Spleen (tissue), 11 donors: ENCODE results near the gene SIGLEC8. TPM values are rescaled to one million over a fixed set of nuclear protein-coding genes. Genes with fewer than 3 reads are reported as not detected.
"Not testable (repeated sequence)": the region's sequence is repeated elsewhere in the genome, so short reads cannot be mapped to it uniquely, and the experiment has no call there.

Experiments used
- DNase-seq: peaks from one replicate; pipeline ENCODE4 v3.0.0-alpha.2; 2020
- H3K27ac ChIP-seq, 8 donors: fragments of 200-600 bp; sonication (generic) in 7 of 8; 1 replicate in 4 of 8; 2 replicates in 4 of 8; pipeline versions ENCODE4 v1.5.0 to v1.8.0; 2016 to 2021; ENCODE audit warnings: inconsistent platforms in 4 of 8, mild to moderate bottlenecking in 4 of 8, moderate library complexity in 1 of 8
- H3K27me3 ChIP-seq, 7 donors: fragments of 200-600 bp; sonication (generic) in 6 of 7; replicated peaks in 1 of 7; 1 replicate in 4 of 7; 2 replicates in 3 of 7; pipeline versions ENCODE4 v1.5.0 to v1.8.0; 2016 to 2021; ENCODE audit warnings: inconsistent platforms in 3 of 7, mild to moderate bottlenecking in 1 of 7
- H3K36me3 ChIP-seq, 6 donors: fragments of 200-600 bp; sonication (generic) in 5 of 6; 1 replicate in 4 of 6; 2 replicates in 2 of 6; pipeline versions ENCODE4 v1.5.0 to v1.8.0; 2016 to 2021; ENCODE audit warnings: inconsistent platforms in 2 of 6
- H3K4me1 ChIP-seq, 6 donors: fragments of 200-600 bp; sonication (generic) in 5 of 6; 1 replicate in 3 of 6; 2 replicates in 3 of 6; pipeline versions ENCODE4 v1.5.0 to v1.8.0; 2016 to 2021; ENCODE audit warnings: inconsistent platforms in 3 of 6
- H3K4me3 ChIP-seq, 8 donors: fragments of 200-600 bp; sonication (generic) in 7 of 8; 1 replicate in 4 of 8; 2 replicates in 4 of 8; pipeline versions ENCODE4 v1.5.0 to v1.8.0; 2016 to 2021; ENCODE audit warnings: inconsistent platforms in 4 of 8, mild to moderate bottlenecking in 4 of 8, moderate library complexity in 2 of 8
- H3K9me3 ChIP-seq, 8 donors: fragments of 200-600 bp; sonication (generic) in 7 of 8; 1 replicate in 4 of 8; 2 replicates in 4 of 8; pipeline versions ENCODE4 v1.5.0 to v1.8.0; 2016 to 2021; ENCODE audit warnings: inconsistent platforms in 4 of 8
- POLR2A ChIP-seq, 3 donors: fragments of 450-650 bp; IDR thresholded peaks; one replicate each; pipeline ENCODE4 v1.5.1; 2017; ENCODE audit warnings: antibody characterized with exemption in 3 of 3, mild to moderate bottlenecking in 1 of 3
- POLR2AphosphoS5 ChIP-seq, 3 donors: sonication (generic); formaldehyde crosslinking; IDR thresholded peaks; one replicate each; pipeline ENCODE4 v1.5.1; 2017; ENCODE audit warnings: antibody characterized with exemption in 3 of 3
- WGBS, 5 donors: extraction: QIAGEN DNeasy Blood & Tissue Kit in 3 of 5; methylation state at CpG; one replicate each; pipeline versions ENCODE4 v1.1.5 to v1.1.7; 2013 to 2018; 5-methylcytosine and 5-hydroxymethylcytosine counted together
- intact Hi-C: fragments of 100-400 bp; cut with DNase I; formaldehyde crosslinking; loops from one replicate; pipeline ENCODE4 v1.15.0; 2023; ENCODE audit warnings: low total_unique reads
- polyA plus RNA-seq, 3 donors: library from polyadenylated mRNA; stranded (reverse); fragments of 200-250 nt; gene quantifications; one replicate each; pipeline ENCODE4 v1.2.1, GENCODE V29; 2013
- total RNA-seq, 7 donors: library from RNA; depleted of rRNA in 3 of 7; stranded (reverse); fragments of >200 nt in 3 of 7; fragmentation: NEBNext Ultra II Directional in 4 of 7; extraction: Animal tissue kit (Norgen Biotek cat#: 25700) in 4 of 7; gene quantifications; one replicate each; pipeline versions ENCODE4 v1.1.0 to v1.2.1, GENCODE V29; 2016 to 2021
- TF ChIP-seq, protein P1 (sequence below), 11 experiments: fragments of 200-600 bp in 7 of 11; fragments of 450-650 bp in 4 of 11; sonication (generic) in 4 of 11; IDR thresholded peaks in 8 of 11; conservative IDR thresholded peaks in 3 of 11; 1 replicate in 7 of 11; 2 replicates in 4 of 11; pipeline versions ENCODE4 v1.4.0 to v1.8.0; 2016 to 2021; ENCODE audit warnings: antibody characterized with exemption in 11 of 11, inconsistent platforms in 4 of 11, mild to moderate bottlenecking in 1 of 11
- donor health status: healthy with polysubstance abuse.
- donor health status: DM: no; HTN: no; CAD: no; lungs with moderate emphysema.
- donor health status: DM: no; HTN: no; CAD: no.
- donor health status: Bipolar disorder and iron deficiency.
- donor health status: healthy.
- donor health status: DM: no; HTN: no; CAD: no.
- donor health status: DM: yes; HTN: yes; CAD: no.

Gene SIGLEC8
- total and polyA plus RNA-seq, 10 donors: 1.1 to 39.3 (median 6.2) TPM

DNA sequence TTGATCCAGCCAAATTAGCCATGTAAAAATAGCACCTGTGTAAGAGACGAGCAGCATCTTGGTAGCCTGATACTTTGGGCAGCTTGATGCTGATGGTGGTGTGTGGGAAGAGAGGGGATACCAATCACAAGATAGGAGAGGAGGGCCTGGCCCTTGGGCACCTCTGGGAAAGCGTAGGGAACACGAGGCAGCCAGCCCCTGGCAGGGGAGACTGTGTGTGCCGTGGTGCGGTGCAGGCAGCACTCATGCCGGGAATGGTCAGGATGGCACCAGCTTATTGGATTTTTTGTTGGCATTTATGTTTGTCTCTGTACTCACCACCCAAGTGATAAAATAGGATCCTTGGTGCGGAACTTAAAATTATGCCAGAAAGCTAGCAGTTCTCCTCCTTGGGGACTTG lies 10.2 kb downstream of the SIGLEC8 start:
- WGBS, 5 donors: 68 to 90% (median 82%) methylated on average over 7 of the region's 7 CpGs

DNA sequence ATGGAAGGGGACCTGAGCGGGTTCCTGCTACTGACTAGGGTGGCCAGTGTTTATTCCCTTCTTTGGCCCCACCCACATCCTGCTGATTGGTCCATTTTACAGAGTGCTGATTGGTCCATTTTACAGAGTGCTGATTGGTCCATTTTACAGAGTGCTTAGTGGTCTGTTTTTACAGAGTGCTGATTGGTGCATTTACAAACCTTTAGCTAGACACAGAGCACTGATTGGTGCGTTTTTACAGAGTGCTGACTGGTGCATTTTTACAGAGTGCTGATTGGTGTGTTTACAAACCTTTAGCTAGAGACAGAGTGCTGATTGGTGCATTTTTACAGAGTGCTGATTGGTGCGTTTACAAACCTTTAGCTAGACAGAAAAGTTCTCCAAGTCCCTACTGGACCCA lies 10.7 kb downstream of the SIGLEC8 start:
- H3K27me3 ChIP-seq: peaks cover 0 to 38% (median 0%) of the 10 kb centered on the region in 7 donors
- DNase-seq, H3K36me3 ChIP-seq, intact Hi-C loops, H3K4me3 ChIP-seq, H3K27ac ChIP-seq: not testable (repeated sequence)
- peaks cover 0 to 16% (median 2%) of the 10 kb centered on the region in 8 donors for H3K9me3 ChIP-seq
- WGBS, 5 donors: 73 to 93% (median 87%) methylated on average over 3 of the region's 3 CpGs
- peaks cover 0 to 18% (median 2%) of the 10 kb centered on the region in 6 donors for H3K4me1 ChIP-seq

More for the DNA sequence above, 10.2 kb downstream of the SIGLEC8 start:
- peaks cover 0 to 35% (median 0%) of the 10 kb centered on the region in 7 donors for H3K27me3 ChIP-seq
- TF ChIP-seq POLR2A (IDR thresholded peaks at IDR 0.05) (no peak), POLR2AphosphoS5 (IDR thresholded peaks at IDR 0.05) (no peak)
- TF ChIP-seq, protein P1, sequence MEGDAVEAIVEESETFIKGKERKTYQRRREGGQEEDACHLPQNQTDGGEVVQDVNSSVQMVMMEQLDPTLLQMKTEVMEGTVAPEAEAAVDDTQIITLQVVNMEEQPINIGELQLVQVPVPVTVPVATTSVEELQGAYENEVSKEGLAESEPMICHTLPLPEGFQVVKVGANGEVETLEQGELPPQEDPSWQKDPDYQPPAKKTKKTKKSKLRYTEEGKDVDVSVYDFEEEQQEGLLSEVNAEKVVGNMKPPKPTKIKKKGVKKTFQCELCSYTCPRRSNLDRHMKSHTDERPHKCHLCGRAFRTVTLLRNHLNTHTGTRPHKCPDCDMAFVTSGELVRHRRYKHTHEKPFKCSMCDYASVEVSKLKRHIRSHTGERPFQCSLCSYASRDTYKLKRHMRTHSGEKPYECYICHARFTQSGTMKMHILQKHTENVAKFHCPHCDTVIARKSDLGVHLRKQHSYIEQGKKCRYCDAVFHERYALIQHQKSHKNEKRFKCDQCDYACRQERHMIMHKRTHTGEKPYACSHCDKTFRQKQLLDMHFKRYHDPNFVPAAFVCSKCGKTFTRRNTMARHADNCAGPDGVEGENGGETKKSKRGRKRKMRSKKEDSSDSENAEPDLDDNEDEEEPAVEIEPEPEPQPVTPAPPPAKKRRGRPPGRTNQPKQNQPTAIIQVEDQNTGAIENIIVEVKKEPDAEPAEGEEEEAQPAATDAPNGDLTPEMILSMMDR (IDR thresholded peaks at IDR 0.05 in 8 of 11, conservative IDR thresholded peaks at IDR 0.05 in 3 of 11): no peak
- peak overlapping the region in 1 of 8 donors; percentile 19 for H3K27ac ChIP-seq
- no peak overlapping the region for H3K4me3 ChIP-seq
- peak; percentile 39 for DNase-seq
- peaks cover 0 to 16% (median 2%) of the 10 kb centered on the region in 8 donors for H3K9me3 ChIP-seq
- intact Hi-C loops: no loop called here
- H3K36me3 ChIP-seq: no peaks in the 10 kb centered on the region
- H3K4me1 ChIP-seq: peaks cover 0 to 14% (median 0%) of the 10 kb centered on the region in 6 donors

DNA sequence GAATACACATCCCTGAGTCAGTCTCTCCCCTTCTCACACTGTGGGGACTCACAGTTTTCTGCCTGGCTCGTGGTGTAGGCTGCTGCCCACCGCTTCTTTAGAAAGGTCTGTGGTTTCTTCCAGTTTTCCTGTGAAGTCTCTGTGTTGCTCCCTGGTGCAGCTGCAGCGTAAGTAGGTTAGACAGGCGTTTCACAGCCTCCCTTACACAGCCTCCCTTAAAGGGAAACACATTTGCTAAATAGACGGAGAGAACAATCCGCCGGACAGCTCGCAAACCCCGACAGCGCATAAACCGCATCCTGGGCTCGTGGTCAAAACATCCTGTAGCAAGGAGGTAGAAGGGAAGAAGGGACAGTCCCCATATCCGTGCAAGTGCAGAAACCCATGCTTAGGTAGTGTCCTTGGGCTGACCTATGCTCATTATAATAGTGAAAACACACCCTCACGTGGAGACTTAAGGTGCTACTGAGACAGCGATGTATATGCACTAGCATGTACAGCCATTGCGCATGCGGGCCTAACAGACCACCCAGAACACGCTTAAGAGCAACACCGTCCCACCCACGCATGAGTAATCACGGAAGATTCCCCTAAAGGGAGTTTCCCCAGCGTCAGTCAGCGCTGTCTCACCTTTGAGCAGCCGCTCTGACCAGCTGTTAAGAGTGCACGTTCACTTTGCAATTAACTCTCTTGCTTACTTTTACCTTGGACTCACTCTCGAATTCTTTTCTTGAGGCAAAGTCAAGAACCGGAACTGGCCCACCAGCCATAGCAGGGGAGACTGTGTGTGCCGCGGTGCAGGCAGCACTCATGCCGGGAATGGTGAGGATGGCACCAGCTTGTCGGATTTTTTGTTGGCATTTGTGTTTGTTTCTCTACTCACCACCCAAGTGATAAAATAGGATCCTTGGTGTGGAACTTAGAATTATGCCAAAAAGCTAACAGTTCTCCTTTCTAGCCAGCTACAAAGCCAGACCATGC lies 16.6 kb downstream of the SIGLEC8 start:
- Histone ChIP-seq H3K4me1 (peaks cover 11 to 48% (median 32%) of the 10 kb centered on the region in 6 donors), H3K4me3 (peak overlapping the region in 4 of 8 donors; percentile 12 to 55 (median 19)), H3K36me3 (no peaks in the 10 kb centered on the region), H3K27ac (peak overlapping the region in 6 of 8 donors; percentile 20 to 64 (median 46)), H3K27me3 (peaks cover 0 to 44% (median 5%) of the 10 kb centered on the region in 7 donors), H3K9me3 (no peaks in the 10 kb centered on the region)
- DNase-seq: peak; percentile 90
- WGBS, 5 donors: 20 to 38% (median 27%) methylated on average over 26 to 31 of the region's 31 CpGs
- intact Hi-C loops: loop anchor here (5.0 kb wide), 1 partner anchor 104 kb away; no protein-coding TSS in a partner anchor
- TF ChIP-seq POLR2AphosphoS5 (IDR thresholded peaks at IDR 0.05) (peak in 2 of 3 donors; percentile 60 to 80), POLR2A (IDR thresholded peaks at IDR 0.05) (no peak)
- TF ChIP-seq, protein P1 (IDR thresholded peaks at IDR 0.05 in 8 of 11, conservative IDR thresholded peaks at IDR 0.05 in 3 of 11): peak in 3 of 11 experiments; percentile 11 to 33 (median 29)

DNA sequence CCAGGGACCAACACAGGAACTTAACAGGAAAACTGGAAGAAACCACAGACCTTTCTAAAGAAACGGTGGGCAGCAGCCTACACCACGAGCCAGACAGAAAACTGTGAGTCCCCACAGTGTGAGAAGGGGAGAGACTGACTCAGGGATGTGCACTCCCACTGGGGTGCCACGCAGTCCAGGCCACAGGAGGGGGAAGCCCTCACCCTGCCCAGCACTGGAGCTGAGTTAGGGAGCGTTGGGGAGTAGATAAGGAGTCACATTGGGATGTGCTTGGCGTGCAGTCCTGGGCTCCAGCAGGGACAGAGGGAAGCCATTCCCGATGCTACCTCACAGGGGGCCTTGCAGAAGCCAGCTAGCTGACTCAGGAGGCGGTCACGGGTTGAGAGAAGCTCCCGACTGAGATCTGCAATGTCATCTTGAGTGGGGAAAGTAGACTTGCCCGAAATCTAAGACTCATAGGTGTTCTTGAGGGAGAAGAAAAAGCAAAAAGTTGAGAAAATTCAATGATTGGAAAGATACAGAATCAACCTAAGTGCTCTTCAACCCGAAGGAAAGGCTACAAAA lies 17.3 kb downstream of the SIGLEC8 start:
- intact Hi-C loops: loop anchor here (5.0 kb wide), 1 partner anchor 104 kb away; no protein-coding TSS in a partner anchor
- WGBS, 5 donors: 13 to 30% (median 17%) methylated on average over 11 of the region's 11 CpGs
- Histone ChIP-seq H3K9me3 (no peaks in the 10 kb centered on the region), H3K27me3 (peaks cover 0 to 51% (median 5%) of the 10 kb centered on the region in 7 donors), H3K36me3 (no peaks in the 10 kb centered on the region), H3K4me1 (peaks cover 11 to 48% (median 32%) of the 10 kb centered on the region in 6 donors), H3K4me3 (peak overlapping the region in 4 of 8 donors; percentile 12 to 55 (median 19)), H3K27ac (peak overlapping the region in 5 of 8 donors; percentile 29 to 64 (median 56))
- TF ChIP-seq, protein P1 (IDR thresholded peaks at IDR 0.05 in 8 of 11, conservative IDR thresholded peaks at IDR 0.05 in 3 of 11): no peak
- no peak for TF ChIP-seq POLR2A (IDR thresholded peaks at IDR 0.05)
- TF ChIP-seq POLR2AphosphoS5 (IDR thresholded peaks at IDR 0.05): no peak
- peak; percentile 76 for DNase-seq
